ENCODE measurements around the gene GABPB1. TPM values are rescaled to one million over a fixed set of nuclear protein-coding genes. Genes with fewer than 3 reads are reported as not detected.

GABPB1 gene
- total and polyA plus RNA-seq, 2 of the 13 experiments (the other 11 are each of a cell fraction or from before 2014, with no cell fraction given) = 17.5 to 39.5 TPM

- TF ChIP-seq AKNA (CRISPR knock-in tag; IDR thresholded peaks at IDR 0.05; ENCODE audit: borderline replicate concordance) = 0 out of 2 replicates have a peak, but pooled peaks have one; percentile 67
- TF ChIP-seq ZNF674 (CRISPR knock-in tag; IDR thresholded peaks at IDR 0.05; ENCODE audit: low read depth) = no peak; the same call in 1 of the 2 replicates
- TF ChIP-seq, protein P1, sequence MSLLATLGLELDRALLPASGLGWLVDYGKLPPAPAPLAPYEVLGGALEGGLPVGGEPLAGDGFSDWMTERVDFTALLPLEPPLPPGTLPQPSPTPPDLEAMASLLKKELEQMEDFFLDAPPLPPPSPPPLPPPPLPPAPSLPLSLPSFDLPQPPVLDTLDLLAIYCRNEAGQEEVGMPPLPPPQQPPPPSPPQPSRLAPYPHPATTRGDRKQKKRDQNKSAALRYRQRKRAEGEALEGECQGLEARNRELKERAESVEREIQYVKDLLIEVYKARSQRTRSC (CRISPR knock-in tag; IDR thresholded peaks at IDR 0.05; ENCODE audit: low read depth) = no peak
- peak; percentile 95 for TF ChIP-seq MXD4 (CRISPR knock-in tag; IDR thresholded peaks at IDR 0.05)
- no peak for TF ChIP-seq SETDB1 (CRISPR knock-in tag; IDR thresholded peaks at IDR 0.05; ENCODE audit: borderline replicate concordance)
- TF ChIP-seq ERF (CRISPR knock-in tag; IDR thresholded peaks at IDR 0.05) = peak; percentile 69; the same call in 1 of the 2 replicates
- peak; percentile 68 for TF ChIP-seq TARDBP (CRISPR knock-in tag; IDR thresholded peaks at IDR 0.05)
- TF ChIP-seq, protein P2, sequence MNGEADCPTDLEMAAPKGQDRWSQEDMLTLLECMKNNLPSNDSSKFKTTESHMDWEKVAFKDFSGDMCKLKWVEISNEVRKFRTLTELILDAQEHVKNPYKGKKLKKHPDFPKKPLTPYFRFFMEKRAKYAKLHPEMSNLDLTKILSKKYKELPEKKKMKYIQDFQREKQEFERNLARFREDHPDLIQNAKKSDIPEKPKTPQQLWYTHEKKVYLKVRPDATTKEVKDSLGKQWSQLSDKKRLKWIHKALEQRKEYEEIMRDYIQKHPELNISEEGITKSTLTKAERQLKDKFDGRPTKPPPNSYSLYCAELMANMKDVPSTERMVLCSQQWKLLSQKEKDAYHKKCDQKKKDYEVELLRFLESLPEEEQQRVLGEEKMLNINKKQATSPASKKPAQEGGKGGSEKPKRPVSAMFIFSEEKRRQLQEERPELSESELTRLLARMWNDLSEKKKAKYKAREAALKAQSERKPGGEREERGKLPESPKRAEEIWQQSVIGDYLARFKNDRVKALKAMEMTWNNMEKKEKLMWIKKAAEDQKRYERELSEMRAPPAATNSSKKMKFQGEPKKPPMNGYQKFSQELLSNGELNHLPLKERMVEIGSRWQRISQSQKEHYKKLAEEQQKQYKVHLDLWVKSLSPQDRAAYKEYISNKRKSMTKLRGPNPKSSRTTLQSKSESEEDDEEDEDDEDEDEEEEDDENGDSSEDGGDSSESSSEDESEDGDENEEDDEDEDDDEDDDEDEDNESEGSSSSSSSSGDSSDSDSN (CRISPR knock-in tag; IDR thresholded peaks at IDR 0.05) = peak; percentile 61
- TF ChIP-seq ZNF160 (CRISPR knock-in tag; IDR thresholded peaks at IDR 0.05) = peak; percentile 66; the same call in 1 of the 2 replicates
- no peak for TF ChIP-seq ZNF24 (IDR thresholded peaks at IDR 0.05)
- peak; percentile 75 for TF ChIP-seq ARNT2 (CRISPR knock-in tag; IDR thresholded peaks at IDR 0.05; ENCODE audit: low read depth)
- TF ChIP-seq SMYD3 (CRISPR knock-in tag; IDR thresholded peaks at IDR 0.05) = peak; percentile 75
- TF ChIP-seq KDM5A (IDR thresholded peaks at IDR 0.05; ENCODE audit: borderline replicate concordance, low read length) = peak; percentile 77; the same call in 1 of the 2 replicates
- TF ChIP-seq NCOA5 (CRISPR knock-in tag; IDR thresholded peaks at IDR 0.05) = 0 out of 2 replicates have a peak, but pooled peaks have one; percentile 68
- peak; percentile 66; the same call in 1 of the 2 replicates for TF ChIP-seq ZNF337 (CRISPR knock-in tag; IDR thresholded peaks at IDR 0.05; ENCODE audit: borderline replicate concordance, low read depth)
- no peak; the same call in 1 of the 2 replicates for TF ChIP-seq STAG1 (CRISPR knock-in tag; IDR thresholded peaks at IDR 0.05)
- TF ChIP-seq ZNF503 (CRISPR knock-in tag; IDR thresholded peaks at IDR 0.05) = no peak; the same call in 1 of the 2 replicates
- TF ChIP-seq ZNF441 (CRISPR knock-in tag; IDR thresholded peaks at IDR 0.05; ENCODE audit: borderline replicate concordance) = no peak; the same call in 1 of the 2 replicates
- peak; percentile 49 for TF ChIP-seq CREM (IDR thresholded peaks at IDR 0.05)
- no peak for TF ChIP-seq CREM (CRISPR knock-in tag; IDR thresholded peaks at IDR 0.05)
These were observed at the start of gene GABPB1 (continued) for GRCh38 chr15:50354838-50355618.

All from HepG2 (cell line).